Ramos (cell line): ENCODE results near the gene DENND2A.
"Not testable (repeated sequence)": the region's sequence is repeated elsewhere in the genome, so short reads cannot be mapped to it uniquely, and the experiment has no call there.

Experiments
- in situ Hi-C: fragments of 300-500 bp; cut with MboI; formaldehyde crosslinking; loops from one replicate; pipeline ENCODE4 v1.14.3; 2022; ENCODE audit warnings: low sequenced_read_pairs; ENCODE audit not compliant: unreplicated experiment

Gene DENND2A

DNA sequence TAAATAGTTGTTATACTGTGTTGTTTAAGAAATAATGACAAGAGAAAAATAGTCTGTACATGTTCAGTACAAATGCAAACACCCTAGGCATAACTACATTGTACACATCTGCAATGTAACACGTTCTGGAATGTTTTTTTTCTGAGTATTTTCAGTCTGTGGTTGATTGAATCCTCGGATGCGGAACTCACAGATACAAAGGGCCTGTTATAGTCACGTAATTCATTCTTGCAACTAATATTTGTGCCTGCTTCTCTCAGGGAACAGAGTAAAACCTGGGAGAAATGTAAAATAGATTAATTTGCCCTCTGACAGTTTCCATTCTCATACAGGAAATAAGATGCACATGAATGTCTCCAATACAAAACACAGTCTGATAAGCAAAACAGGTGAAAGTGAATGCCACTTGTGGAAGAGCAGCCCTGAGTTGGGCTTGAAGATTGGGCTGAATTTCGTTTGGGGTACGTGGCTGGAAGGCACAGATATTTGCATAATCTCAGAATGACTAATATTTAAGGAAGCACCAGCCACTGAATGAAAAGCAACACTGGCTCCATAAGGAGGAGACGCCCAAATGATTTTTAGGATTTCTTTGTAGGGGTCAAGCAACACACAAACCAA is 19.1 kb downstream of the DENND2A start:
- in situ Hi-C loops = no loop called here

DNA sequence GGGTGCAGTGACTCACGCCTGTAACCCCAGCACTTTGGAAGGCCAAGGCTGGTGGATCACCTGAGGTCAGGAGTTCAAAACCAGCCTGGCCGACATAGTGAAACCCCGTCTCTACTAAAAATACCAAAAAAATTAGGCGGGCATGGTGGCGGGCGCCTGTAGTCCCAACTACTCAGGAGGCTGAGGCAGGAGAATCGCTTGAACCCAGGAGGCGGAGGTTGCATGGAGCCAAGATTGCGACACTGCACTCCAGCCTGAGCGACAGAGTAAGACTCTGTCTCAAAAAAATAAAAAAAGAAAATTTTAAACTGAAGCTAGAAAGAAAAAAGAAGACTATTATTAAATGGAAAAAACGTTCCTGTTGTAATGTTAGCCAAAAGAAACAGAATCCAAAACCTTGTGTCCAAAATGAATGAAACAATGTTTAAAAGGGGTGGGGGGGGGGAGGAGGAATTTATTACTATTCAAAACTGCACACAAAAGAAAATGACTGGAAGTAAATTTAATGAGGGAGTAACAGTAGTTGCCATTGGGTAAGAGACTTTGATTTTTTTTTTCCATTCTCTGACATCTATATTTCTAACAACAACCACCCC is 20.6 kb downstream of the DENND2A start:
- in situ Hi-C loops = not testable (repeated sequence)

DNA sequence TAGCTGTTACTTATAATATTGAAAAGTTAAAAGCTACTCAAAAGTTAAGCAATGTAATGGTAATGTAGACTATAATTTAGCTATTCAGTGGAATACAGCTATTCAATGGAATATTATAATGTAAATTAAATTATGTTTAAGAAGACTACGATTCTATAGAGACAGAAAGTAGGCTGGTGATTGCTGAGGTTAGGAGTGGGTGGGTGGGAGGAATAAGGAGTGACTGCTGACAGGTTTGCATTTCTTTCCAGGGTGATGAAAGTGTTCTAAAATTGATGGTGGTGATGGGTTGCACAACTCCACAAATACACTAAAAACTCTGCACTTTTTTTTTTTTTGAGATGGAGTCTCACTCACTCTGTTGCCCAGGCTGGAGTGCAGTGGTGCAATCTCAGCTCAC is 21.4 kb downstream of the DENND2A start:
- in situ Hi-C loops = no loop called here

DNA sequence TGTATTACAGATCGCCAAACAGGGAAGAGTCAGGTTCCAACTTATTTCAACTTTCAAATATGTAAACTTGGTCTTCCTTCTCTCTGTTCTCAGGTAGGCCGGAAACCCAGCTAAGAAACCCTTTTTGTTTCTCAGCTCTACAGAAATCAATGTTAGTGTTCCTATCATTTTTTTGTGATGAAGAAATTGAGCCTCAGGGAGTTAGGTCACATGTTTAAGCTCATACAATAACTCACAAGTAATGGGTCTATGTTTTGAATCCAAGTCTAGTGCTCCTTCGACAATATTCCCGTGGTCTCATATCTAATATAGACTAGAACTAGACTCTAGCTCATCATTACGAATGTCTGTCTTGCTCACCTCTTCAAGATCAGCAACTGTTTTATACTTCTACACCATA is 22.3 kb downstream of the DENND2A start:
- in situ Hi-C loops = no loop called here

DNA sequence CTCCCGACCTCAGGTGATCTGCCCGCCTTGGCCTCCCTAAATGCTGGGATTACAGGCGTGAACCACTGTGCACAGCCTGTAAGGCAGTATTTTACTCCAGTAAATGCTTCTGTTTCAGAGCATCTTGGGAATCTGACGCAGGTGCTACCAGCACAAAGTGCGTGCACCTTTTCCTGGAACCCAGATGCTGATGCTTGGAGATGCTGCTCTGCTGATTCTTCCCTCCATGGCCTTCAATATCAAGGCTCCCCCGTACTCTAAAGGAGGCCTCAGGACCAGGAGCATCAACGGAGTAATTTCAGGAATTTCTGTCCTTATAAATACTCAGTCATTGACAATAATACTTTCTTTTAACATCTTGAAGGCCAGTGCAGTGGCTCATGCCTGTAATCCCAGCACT is 23.5 kb downstream of the DENND2A start:
- in situ Hi-C loops = no loop called here

DNA sequence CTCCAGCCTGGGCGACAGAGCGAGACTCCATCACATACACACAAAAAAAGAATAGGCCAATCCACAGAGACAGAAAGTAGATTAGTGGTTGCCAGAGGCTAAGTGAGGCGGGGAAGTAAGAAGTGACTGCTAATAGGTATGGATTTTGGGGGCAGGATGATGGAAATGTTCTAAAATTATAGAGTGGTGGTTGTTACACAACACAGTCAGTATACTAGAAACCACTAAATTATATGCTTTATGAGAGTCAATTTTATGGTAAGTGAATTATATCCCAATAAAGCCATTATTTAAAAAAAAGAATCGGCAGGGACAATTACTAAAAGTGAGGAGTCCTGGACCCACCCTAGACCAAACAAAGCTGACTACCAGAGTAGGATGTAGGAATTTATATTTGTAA is 24.3 kb downstream of the DENND2A start:
- in situ Hi-C loops = no loop called here

DNA sequence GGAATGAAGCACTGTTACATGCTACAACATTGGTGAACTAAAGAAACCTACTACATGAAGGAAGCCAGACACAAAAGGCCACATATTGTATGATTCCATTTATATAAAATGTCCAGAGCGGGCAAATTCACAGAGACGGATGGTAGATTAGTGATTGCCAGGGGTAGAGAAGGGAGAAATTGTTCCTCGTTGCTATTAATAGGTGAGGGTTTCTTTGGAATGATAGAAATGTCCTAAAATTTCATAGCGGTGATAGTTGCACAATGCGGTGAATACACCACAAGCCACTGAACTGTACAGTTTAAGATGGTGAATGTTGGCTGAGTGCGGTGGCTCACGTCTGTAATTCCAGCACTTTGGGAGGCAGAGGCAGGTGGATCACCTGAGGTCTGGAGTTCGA is 29.0 kb downstream of the DENND2A start:
- in situ Hi-C loops = no loop called here

DNA sequence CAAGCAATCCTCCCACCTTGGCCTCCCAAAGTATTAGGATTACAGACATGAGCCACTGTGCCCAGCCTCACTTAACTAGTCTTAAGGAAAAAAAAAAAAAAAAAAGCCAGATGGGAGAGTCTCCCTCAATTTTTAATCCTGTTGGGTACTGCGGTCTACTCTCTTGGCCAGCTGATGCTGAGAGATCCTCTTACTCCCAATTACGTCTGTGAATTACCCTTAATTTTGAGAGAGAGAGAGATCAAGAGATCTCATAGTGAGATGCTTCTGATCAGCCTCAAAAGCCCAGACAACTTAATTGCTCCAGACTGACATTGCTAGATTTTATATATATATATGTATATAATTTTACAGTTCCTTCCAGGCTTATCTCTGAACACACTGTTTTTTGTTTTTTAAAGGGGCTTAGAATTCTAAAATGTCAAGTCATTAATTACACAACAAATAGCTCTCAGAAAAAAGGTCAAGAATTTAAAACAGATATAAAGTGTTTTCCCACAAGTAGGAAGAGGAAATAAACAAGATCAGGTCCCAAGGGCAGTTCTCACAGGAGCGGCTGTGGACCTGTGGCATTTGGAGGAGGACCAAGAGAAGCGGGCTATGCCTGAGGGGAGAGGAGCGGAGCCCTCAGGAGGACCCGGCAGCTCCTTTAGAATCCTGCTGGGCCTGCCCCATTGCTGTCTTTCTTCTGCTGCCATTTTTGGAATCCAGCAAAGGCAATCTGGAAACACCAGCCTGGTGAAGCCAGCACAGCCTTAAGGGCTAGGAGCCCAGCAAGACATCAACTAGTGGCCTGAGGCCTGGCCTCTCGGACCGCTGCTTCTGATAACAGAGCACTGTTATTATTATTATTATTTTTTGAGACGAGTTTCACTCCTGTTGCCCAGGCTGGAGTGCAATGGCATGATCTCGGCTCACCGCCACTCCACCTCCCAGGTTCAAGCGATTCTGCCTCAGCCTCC is 30.1 kb downstream of the DENND2A start:
- in situ Hi-C loops = no loop called here

DNA sequence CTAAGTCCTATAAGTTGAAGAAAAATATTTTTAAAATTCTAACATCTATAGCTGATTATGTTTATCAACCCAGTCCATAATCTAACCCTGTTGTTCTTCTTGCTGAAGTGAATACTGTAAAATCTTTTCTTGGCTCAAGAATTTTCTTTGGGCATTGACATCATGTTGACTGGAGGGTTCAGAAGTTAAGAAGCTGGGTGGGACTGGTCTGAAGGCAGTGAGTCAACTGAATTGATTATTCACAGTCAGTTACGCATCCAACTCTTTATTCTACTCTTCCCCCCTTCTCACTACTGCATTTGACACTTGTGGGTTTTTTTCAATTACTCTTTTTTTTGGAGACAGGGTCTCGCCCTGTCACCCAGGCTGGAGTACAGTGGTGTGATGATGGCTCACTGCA is 31.0 kb downstream of the DENND2A start:
- in situ Hi-C loops = no loop called here

DNA sequence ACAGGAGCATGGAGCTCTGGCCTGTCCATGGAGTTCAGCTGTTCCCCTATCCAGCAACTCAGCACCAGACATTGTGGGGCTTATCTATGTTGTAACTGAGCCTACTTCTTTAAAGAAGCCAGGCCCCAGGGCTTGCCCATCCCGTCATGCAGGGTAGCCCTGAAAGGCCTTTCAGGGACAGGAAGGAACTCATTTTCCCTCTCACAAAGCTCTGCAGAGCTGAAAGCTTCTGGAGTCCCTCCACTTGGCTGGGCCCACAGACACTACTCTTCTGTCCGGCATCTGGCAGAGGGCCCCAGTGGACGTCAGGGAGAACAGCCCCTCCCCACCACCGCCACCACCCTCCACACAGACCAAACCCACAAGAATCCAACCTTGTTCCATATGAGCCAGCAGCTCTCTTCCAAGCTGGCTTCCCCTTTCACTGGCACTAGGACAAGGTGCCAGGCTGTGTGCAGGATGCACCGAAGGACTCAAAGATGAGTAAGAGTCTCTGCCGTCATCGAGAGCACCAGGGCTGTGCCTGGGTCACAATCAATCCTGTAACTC is 33.1 kb downstream of the DENND2A start:
- in situ Hi-C loops = no loop called here

DNA sequence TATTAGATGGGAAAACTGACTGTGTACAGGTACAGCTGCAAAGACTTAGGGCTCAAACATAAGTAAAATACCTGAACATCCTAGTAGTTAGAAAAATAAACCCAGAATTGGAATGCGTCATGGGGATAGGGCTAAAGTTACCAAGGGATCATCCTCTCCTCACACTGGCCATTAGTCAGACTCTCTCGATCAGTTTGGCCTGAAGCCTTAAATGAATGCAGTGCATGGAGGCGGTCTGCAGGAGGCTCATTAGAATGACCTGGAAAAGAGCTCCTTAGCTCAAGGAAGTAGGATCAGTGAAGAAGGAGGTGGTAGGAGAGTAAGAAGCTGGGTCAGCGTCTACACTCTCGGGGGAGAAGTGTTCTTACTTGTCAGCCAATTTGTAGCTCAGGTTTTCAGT is 35.3 kb downstream of the DENND2A start:
- in situ Hi-C loops = no loop called here

DNA sequence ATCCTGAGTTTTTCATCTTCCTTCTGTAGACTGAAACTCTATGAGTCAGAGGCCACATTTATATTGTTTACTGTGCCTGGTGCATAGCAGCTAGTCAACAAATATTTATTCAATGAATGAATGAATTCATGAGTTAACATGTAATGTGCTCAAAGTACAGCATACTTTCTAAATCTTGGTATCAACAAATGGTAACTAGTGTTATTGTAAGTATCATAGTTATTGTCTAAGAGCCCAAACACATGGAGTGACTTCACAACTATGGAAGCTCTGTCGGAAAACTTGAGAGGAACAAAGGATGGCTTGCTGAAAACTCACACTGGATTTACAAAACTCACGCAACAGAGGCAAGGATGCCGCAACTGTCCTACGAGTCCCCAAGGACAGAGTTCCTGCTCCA is 35.9 kb downstream of the DENND2A start:
- in situ Hi-C loops = no loop called here

DNA sequence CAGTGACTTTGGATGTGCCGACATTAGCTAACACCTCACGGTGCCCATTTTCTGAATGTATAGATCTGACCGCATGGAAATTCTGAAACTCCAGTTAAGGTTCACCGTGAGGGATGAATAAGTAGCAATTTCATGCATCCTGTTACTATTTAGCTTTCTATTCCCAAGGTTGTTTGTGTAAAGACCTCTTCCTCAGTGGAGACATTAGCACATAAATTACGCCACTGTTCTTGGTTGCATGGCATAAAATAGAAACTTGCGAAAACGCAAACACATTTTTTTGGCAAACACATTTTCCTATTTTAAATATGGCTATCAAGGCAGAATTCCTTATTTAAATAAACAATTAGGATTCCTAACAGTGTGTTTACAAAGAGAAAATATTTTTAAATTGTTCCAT is 36.5 kb downstream of the DENND2A start:
- in situ Hi-C loops = no loop called here

DNA sequence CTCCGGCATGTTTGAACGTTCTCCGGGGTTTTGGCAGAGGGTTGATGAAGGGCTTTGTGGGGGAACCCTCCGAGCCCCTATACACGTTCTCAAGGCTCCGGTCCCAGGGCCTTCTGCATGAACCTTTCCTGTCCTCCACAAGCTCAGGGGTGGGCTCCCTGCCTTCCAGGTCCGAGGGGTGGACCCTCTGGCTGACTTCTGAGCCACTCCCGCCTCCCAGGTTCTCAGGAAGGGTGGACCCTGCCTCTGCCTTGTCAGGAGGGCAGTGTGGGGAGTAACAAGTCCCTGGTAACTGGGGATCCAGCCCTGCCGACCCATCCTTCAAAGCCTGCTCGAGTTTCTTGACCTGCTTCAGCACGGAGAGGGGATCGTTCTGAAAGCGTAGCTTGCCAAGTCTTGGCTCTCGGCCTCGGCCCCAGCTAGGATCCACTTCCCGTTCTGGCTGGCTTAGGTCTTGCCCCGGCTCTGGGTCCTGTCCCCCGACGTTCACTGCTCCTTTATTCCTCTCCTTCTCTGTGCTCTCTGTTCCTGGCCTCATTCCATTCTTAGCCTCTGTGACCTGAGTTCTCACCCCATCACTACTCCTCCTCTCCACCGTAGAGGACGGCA is 38.9 kb downstream of the DENND2A start:
- in situ Hi-C loops = no loop called here

DNA sequence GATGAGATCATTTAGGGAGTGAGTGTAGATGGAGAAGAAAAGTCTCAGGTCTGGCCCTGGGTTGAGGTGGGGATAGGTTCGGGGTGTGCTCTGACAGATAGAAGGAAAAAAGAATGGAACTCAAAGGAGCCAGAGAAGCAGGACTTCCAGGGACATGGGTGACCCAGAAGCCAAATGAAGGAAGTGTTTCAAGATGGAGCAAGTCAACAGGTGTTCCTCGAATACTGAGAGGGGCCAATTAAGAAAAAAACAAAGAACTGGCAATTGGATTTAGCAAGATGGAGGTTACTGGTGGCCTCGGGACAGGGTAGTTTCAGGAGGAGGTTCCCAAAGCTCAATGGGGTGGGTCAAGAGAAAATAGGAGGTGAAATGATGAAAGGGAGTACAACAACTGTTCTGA is 40.3 kb downstream of the DENND2A start:
- in situ Hi-C loops = no loop called here

DNA sequence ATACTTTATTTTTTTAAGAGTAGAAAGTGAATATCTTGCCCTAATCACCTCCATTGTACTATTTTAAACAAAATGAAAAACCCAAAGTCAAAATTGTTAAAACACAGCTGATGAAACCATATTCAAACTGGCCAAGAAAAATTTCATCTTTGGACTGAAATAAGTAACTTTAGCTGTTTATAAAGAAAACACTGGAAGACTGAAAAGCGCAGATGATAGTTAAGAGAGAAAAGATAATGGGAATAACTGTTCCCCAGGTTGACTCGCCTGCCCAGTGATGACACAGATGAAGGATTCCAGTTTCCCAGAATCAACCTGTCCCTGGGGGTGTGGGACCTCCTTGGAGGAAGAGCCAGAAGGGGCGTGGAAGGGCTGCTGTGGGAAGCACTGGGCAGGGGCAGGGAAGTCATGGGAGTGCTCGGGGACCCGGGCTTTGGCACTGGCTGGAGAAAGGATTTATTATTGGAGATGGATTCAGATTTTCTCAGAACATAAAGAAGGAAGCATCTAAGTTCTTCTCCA is 43.1 kb downstream of the DENND2A start:
- in situ Hi-C loops = no loop called here

DNA sequence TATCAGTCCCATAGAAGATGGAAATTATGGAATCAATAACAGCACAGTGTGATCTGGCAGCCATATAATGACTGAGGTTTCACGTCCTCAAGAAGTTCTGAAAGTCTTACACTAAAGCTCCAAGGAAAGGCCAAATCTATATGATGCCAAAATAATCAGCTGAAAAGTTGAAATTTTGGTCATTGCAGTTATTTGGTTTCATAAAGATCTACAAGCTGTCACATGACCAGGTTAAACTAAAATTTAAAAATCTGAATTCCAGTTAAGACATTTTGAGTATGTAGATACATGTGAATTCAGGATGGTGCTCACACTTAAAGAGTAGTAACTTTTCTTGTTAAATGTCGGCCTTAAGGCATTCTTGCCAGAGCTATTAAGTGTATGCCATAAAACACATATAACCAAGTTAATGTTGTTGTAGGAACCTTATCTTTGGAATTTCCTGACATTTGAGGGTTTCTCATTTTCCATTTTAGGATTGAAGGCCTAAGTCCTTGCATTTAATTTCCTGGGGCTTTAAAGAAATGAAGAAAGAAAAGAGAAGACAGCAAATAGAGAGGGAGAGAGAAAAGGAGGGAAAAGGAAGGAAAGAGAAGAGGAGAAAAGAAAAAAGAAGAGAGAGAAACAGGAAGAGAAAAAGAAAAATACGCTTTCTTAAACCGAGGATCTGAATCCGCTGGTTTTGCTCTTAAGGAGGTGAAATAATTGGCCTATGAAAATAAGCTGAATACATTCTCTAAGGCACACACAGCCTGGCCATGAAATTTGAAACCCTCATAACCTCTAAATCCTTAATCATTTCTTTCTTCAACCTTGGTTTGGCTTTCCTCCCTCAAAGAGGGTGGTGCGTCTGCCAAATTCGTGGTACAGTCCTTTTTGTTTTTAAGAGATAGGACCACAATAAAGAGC is 43.8 kb downstream of the DENND2A start:
- in situ Hi-C loops = no loop called here

DNA sequence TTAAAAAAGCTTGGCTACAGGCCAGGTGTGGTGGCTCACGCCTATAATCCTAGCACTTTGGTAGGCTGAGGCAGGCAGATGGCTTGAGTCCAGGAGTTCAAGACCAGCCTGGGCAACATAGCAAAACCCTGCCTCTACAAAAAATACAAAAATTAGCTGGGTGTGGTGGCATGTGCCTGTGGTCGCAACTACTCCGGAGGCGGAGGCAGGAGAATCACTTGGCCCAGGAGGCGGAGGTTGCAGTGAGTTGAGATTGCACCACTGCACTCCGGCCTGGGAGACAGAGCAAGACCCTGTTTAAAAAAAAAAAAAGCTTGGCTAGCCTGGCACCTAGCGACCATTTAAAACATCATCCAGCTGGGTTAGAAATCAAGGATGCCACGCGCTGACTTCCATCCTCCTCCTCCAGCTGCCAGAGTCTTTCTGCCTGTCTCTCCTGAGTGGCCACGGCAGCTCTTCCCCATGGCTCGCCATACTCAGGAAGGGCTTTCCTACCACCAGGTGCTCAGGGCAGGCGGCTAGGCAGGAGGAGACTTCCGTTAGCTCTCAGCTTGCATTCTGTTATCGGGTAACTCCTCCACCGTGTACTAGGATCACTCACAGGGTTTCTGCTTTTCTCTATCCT is 45.0 kb downstream of the DENND2A start:
- in situ Hi-C loops = no loop called here

DNA sequence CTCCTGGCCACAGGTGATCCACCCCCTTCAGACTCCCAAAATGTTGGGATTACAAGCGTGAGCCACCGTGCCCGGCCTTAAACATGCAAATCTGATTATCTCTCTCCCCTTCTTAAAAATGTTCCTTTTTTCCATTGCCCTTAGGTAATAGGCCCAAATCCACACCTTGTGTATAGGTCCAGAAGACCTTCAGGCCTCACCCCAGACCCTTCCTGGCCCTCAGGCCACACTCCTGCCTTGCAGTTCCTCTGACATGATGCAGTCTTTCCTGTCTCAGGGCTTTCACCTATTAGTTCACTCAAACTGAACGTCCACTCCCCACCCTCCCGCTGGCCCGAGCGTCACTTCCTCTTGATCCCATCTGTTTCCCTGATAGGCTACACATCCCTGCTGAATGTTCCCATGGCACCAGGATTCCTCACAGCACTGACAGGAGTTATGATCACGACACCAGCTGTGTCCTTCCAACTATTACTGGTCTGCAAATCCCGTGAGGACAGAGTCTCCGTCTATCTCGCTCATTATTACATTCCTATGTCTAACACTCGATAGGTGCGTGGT is 46.4 kb downstream of the DENND2A start:
- in situ Hi-C loops = no loop called here
